ENCODE data around the gene SYNDIG1.

The SYNDIG1 gene

GRCh38 chr20:24679448-24680047, 210.1 kb downstream of the SYNDIG1 start:
- DNase-seq = no peak

GRCh38 chr20:24681634-24682495, 212.4 kb downstream of the SYNDIG1 start:
- no peak for DNase-seq

GRCh38 chr20:24682496-24682985, 213.1 kb downstream of the SYNDIG1 start:
- no peak for DNase-seq

GRCh38 chr20:24683676-24684075, 214.2 kb downstream of the SYNDIG1 start:
- no peak for DNase-seq

- DNase-seq = no peak
Observed at GRCh38 chr20:24684421-24684871, 215.0 kb downstream of the SYNDIG1 start.

- DNase-seq = no peak
Observed at GRCh38 chr20:24684956-24685691, 215.7 kb downstream of the SYNDIG1 start.

- DNase-seq = no peak
Observed at GRCh38 chr20:24685736-24686135, 216.3 kb downstream of the SYNDIG1 start.

GRCh38 chr20:24686156-24686555, 216.7 kb downstream of the SYNDIG1 start:
- DNase-seq = no peak

- DNase-seq = no peak
Observed at GRCh38 chr20:24690408-24690807, 221.0 kb downstream of the SYNDIG1 start.

- no peak for DNase-seq
Observed at GRCh38 chr20:24691901-24692351, 222.5 kb downstream of the SYNDIG1 start.

- DNase-seq = no peak
Observed at GRCh38 chr20:24692446-24693200, 223.2 kb downstream of the SYNDIG1 start.

- no peak for DNase-seq
Observed at GRCh38 chr20:24693466-24694156, 224.2 kb downstream of the SYNDIG1 start.

- no peak for DNase-seq
Observed at GRCh38 chr20:24694157-24694726, 224.8 kb downstream of the SYNDIG1 start.

- DNase-seq = no peak
Observed at GRCh38 chr20:24694727-24695528, 225.5 kb downstream of the SYNDIG1 start.

GRCh38 chr20:24695529-24696225, 226.2 kb downstream of the SYNDIG1 start:
- DNase-seq = no peak

- no peak for DNase-seq
Observed at GRCh38 chr20:24696396-24696795, 227.0 kb downstream of the SYNDIG1 start.

GRCh38 chr20:24697411-24697810, 228.0 kb downstream of the SYNDIG1 start:
- DNase-seq = no peak

GRCh38 chr20:24698189-24698588, 228.8 kb downstream of the SYNDIG1 start:
- no peak for DNase-seq

GRCh38 chr20:24698706-24699206, 229.3 kb downstream of the SYNDIG1 start:
- DNase-seq = no peak

Measured in SHP77 (cell line).